ENCODE results near the gene CALD1. TPM values are rescaled to one million over a fixed set of nuclear protein-coding genes. Genes with fewer than 3 reads are reported as not detected.

Gene CALD1
- total RNA-seq, 2 donors from 2014 or later = 0.62 to 9.2 TPM

DNA sequence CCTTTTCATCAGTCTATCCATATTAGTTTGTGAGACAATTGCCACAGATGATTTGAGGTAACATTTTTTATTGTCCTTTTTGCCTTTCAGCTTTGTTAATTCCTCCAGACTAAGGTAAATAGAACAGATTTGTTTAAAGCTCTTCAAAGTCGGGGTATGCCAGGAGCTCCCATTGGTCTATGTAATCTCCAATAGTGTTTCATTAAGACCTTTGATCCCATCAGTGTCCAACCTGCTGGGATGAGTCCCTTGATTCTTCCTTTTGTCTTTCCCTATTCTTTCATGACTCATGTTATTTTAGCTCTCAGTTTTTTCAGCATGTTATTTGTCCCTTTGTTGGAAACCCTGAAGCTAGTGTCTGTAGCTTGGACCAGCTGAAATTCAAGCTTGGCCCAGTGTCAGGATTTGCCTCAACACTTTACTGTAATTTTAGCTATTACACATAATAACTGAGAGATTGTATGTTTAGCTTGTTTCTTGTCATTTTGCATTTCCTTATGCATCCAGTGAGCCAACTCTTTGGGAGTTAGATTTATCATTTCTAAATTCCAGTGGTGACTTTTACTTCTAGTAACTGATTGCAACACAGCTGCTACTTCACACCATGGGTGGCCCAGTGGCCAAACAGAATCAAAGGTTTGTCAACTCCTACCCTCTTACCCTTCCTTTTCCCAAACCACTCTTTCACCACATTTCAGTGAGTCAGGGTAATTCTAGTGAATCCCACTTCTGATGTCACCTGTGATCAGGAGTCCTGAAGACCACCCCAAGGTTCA is 222.1 kb downstream of the CALD1 start:
- ATAC-seq (no peak), DNase-seq (no peak)
- peaks cover 2% of the 10 kb centered on the region for H3K4me1 Mint-ChIP-seq
- no peaks in the 10 kb centered on the region for H3K9me3 ChIP-seq (ENCODE audit: control insufficient read depth, low read length, poor library complexity, severe bottlenecking)
- no peak overlapping the region for H3K27ac Mint-ChIP-seq
- no peak overlapping the region for H3K4me3 Mint-ChIP-seq
- H3K36me3 Mint-ChIP-seq (ENCODE audit: low read depth) = peaks cover 6% of the 10 kb centered on the region
- no peaks in the 10 kb centered on the region for H3K27me3 Mint-ChIP-seq

DNA sequence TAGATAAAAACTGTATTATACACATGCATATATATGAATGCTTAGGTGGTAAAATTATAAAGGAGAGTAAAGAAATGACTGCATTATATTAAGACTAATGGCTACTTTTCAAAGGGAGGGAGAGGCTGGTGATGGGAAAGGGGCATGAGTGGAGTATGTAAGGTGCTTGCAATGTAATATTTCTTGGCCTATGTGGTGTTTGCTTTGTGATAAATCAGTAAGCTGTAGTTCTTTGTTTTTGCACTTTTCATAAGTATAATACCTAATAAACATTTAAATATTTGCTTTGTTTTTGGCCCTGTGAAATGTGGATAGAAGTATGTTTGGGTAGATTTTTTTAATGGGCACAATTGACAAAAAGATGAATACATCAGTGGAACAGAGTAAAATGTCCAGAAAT is 232.8 kb downstream of the CALD1 start:
- no peaks in the 10 kb centered on the region for H3K4me1 Mint-ChIP-seq
- no peak for ATAC-seq
- no peak overlapping the region for H3K4me3 Mint-ChIP-seq
- no peak overlapping the region for H3K27ac Mint-ChIP-seq
- H3K36me3 Mint-ChIP-seq (ENCODE audit: low read depth) = no peaks in the 10 kb centered on the region
- no peak for DNase-seq
- H3K9me3 ChIP-seq (ENCODE audit: control insufficient read depth, low read length, poor library complexity, severe bottlenecking) = no peaks in the 10 kb centered on the region
- no peaks in the 10 kb centered on the region for H3K27me3 Mint-ChIP-seq

Other genes starting within 250 kb of the CALD1 start
- gene AKR1B15, start 230.5 kb upstream of the CALD1 start, total RNA-seq = not detected
- 10 to 100 TPM in 1 of 2 donors, 1 to 10 TPM in 1; 9.9 to 13.7 TPM for gene BPGM, start 132.8 kb upstream of the CALD1 start, total RNA-seq
- 1 to 10 TPM; 2.1 to 2.4 TPM for gene AGBL3, start 206.9 kb downstream of the CALD1 start, total RNA-seq